Lower leg skin (tissue), 4 donors: ENCODE data around the gene BMP2. TPM values are rescaled to one million over a fixed set of nuclear protein-coding genes. Genes with fewer than 3 reads are reported as not detected.

Source experiments
- DNase-seq, 2 donors: peaks; one replicate each; pipeline ENCODE4 v3.0.0-alpha.2; 2019; ENCODE audit warnings: low spot score in 2 of 2
- H3K4me3 ChIP-seq: fragments of 200-600 bp; sonication (generic); 2 replicates; pipeline ENCODE4 v1.5.1; 2017; ENCODE audit warnings: mild to moderate bottlenecking, low read depth; ENCODE audit not compliant: poor library complexity, severe bottlenecking
- POLR2A ChIP-seq, 2 donors: fragments of 450-650 bp; IDR thresholded peaks; one replicate each; pipeline ENCODE4 v1.6.1; 2016 to 2017; ENCODE audit warnings: antibody characterized with exemption in 2 of 2, mild to moderate bottlenecking in 1 of 2, moderate library complexity in 1 of 2
- WGBS, 2 donors: methylation state at CpG; one replicate each; pipeline ENCODE4 v1.1.5; 2018; 5-methylcytosine and 5-hydroxymethylcytosine counted together
- intact Hi-C: fragments of 100-400 bp; cut with DNase I; formaldehyde crosslinking; loops from one replicate; pipeline ENCODE4 v1.15.0; 2023; ENCODE audit warnings: low total_unique reads
- total RNA-seq, 4 donors: library from RNA; depleted of rRNA; stranded (reverse); fragments of >200 nt; gene quantifications; one replicate each; pipeline ENCODE4 v1.1.0, GENCODE V29; 2016
- TF ChIP-seq, protein P1 (sequence below), 3 donors: fragments of 450-650 bp; IDR thresholded peaks; one replicate each; pipeline ENCODE4 v1.5.1; 2016; ENCODE audit warnings: antibody characterized with exemption in 3 of 3, mild to moderate bottlenecking in 3 of 3, moderate library complexity in 2 of 3

Gene BMP2
- total RNA-seq, 4 donors from 2014 or later = 21.0 to 42.8 (median 23.7) TPM

DNA sequence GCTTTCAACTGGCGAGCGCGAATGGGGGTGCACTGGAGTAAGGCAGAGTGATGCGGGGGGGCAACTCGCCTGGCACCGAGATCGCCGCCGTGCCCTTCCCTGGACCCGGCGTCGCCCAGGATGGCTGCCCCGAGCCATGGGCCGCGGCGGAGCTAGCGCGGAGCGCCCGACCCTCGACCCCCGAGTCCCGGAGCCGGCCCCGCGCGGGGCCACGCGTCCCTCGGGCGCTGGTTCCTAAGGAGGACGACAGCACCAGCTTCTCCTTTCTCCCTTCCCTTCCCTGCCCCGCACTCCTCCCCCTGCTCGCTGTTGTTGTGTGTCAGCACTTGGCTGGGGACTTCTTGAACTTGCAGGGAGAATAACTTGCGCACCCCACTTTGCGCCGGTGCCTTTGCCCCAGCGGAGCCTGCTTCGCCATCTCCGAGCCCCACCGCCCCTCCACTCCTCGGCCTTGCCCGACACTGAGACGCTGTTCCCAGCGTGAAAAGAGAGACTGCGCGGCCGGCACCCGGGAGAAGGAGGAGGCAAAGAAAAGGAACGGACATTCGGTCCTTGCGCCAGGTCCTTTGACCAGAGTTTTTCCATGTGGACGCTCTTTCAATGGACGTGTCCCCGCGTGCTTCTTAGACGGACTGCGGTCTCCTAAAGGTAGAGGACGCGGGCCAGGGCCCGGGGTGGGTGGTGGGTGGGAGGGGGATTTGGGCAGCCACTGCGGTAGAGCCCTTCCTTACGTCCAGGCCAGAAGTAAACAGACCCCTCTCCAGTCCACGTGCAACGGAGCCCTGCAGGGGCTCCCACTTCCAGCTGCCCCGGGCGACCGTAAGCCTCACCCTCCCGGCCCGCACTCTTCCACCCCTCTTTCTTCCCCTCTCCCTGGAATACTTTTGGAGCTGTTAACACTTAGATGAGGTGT is 998 bp downstream of the BMP2 start:
- TF ChIP-seq, protein P1, sequence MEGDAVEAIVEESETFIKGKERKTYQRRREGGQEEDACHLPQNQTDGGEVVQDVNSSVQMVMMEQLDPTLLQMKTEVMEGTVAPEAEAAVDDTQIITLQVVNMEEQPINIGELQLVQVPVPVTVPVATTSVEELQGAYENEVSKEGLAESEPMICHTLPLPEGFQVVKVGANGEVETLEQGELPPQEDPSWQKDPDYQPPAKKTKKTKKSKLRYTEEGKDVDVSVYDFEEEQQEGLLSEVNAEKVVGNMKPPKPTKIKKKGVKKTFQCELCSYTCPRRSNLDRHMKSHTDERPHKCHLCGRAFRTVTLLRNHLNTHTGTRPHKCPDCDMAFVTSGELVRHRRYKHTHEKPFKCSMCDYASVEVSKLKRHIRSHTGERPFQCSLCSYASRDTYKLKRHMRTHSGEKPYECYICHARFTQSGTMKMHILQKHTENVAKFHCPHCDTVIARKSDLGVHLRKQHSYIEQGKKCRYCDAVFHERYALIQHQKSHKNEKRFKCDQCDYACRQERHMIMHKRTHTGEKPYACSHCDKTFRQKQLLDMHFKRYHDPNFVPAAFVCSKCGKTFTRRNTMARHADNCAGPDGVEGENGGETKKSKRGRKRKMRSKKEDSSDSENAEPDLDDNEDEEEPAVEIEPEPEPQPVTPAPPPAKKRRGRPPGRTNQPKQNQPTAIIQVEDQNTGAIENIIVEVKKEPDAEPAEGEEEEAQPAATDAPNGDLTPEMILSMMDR (IDR thresholded peaks at IDR 0.05) = no peak
- no peak for TF ChIP-seq POLR2A (IDR thresholded peaks at IDR 0.05)
- intact Hi-C loops = loop anchor here (10.0 kb wide), 1 partner anchor 516 kb away; no protein-coding TSS in a partner anchor
- 1% methylated on average over 69 to 70 of the region's 70 CpGs for WGBS, 2 donors
- H3K4me3 ChIP-seq = peak overlapping the region; percentile 79
- peak; percentile 29 to 87 for DNase-seq

DNA sequence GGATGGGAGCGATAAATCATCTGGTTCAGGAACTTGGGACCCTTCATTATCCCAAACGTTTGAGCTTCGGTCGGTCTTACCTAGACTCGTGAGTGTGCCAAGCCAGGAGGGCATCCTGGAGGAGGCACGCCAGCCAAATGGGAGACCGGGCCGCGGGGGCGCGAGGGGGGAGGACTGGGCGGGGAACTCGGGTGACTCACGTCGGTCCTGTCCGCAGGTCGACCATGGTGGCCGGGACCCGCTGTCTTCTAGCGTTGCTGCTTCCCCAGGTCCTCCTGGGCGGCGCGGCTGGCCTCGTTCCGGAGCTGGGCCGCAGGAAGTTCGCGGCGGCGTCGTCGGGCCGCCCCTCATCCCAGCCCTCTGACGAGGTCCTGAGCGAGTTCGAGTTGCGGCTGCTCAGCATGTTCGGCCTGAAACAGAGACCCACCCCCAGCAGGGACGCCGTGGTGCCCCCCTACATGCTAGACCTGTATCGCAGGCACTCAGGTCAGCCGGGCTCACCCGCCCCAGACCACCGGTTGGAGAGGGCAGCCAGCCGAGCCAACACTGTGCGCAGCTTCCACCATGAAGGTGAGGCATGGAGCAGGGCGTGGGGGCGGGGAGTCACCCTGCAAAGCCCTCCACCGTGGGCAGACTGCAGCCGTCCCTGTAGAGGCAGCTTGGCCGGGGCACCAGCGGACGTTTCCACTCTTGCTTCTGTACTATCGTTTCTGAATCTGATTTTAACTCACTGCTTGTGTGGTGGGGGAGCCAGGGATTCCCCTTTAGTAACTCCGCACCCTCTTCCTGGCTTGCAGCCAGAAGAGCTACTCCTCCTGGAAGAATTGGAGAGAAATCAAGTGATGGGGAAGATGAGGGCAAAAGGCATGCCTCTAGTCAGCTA is 2.7 kb downstream of the BMP2 start:
- 3 to 5% methylated on average over 17 to 37 of the region's 55 CpGs for WGBS, 2 donors
- peak overlapping the region; percentile 14 for H3K4me3 ChIP-seq
- TF ChIP-seq, protein P1 (IDR thresholded peaks at IDR 0.05) = no peak
- TF ChIP-seq POLR2A (IDR thresholded peaks at IDR 0.05) = no peak
- intact Hi-C loops = loop anchor here (10.0 kb wide), 1 partner anchor 515 kb away; no protein-coding TSS in a partner anchor
- peak; percentile 29 to 92 for DNase-seq

DNA sequence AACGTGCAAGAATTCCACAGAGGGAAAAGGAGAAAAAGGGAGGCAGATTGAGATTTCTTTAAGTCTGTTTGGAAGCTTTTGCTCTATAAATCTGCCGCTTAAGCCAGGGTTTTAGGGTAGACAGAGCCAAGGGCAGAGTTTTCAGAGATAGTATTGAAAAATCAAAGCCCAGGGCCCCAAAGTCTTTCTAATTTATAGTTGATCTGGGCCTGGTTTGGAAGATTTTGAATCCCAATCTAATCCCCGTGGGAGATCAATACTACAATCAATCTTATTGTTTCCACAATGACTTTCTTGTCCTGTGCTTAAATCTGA is 3.3 kb downstream of the BMP2 start:
- H3K4me3 ChIP-seq = no peak overlapping the region
- intact Hi-C loops = no loop called here
- 39 to 40% methylated on average over 3 of the region's 3 CpGs for WGBS, 2 donors
- TF ChIP-seq, protein P1 (IDR thresholded peaks at IDR 0.05) = no peak
- TF ChIP-seq POLR2A (IDR thresholded peaks at IDR 0.05) = no peak
- DNase-seq = no peak

DNA sequence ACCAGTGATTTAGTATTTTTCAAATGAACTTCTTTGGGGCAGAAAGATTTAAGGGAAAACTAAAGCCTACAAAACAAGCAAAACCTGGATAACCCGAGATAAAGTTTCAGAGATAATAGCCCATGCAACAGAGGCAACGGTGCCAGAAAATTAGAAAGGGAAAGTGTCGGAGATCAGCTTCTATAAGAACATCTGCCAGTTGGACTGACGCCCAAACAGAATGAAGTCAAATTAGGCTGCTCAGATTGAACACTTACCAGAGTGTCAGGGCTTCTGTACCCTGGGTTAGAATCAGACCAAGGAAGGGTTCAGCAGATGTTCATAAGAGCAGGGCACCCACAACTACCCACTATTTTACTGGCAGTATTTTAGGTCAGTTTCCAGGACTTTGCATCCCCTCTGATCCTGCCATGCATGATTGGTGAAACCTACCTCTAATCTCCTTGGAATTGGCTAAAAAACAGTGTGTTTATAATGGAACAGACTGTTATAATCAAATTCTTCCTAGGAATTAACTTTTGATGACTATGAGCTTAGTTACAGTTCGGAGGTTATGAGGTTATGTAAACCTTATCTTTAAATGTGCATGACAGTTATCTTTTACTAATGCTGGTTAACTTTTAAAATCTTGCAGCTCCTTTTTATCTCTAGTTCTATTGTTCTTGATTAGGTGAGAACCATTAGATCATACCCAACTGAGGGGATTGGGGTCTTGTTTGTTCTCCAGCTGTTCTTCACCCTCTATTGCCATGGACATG is 13.1 kb downstream of the BMP2 start:
- DNase-seq = no peak
- intact Hi-C loops = no loop called here
- H3K4me3 ChIP-seq = no peak overlapping the region
- no peak for TF ChIP-seq POLR2A (IDR thresholded peaks at IDR 0.05)
- TF ChIP-seq, protein P1 (IDR thresholded peaks at IDR 0.05) = no peak
- WGBS, 2 donors = 49% methylated on average over 5 of the region's 5 CpGs

DNA sequence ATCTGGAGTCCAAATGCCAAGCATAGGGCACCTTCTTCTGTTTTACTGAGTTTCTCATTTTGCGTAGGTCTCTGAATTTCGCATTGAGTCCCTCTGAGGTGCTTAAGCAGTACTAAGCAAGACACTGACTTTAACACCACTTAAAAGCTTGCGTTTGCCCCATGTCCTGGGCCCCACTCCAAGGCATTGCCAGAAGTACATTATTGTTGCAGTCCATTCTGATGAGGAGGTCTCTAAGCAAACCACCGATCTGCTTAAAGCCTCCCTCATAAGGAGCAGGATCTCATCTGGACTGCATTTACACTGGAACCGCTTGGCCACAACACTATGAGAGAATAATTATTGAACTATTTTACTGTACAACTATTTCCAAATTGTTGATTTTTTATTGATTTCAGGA is 16.3 kb downstream of the BMP2 start:
- DNase-seq = no peak
- intact Hi-C loops = no loop called here
- H3K4me3 ChIP-seq = no peak overlapping the region
- TF ChIP-seq POLR2A (IDR thresholded peaks at IDR 0.05) = no peak
- TF ChIP-seq, protein P1 (IDR thresholded peaks at IDR 0.05) = no peak
- WGBS, 2 donors = 69 to 71% methylated on average over 5 of the region's 5 CpGs
